Activated CD8-positive, alpha-beta T cell treated with anti-CD3 and anti-CD28 coated beads for 36 hours (primary cell): Measurements from ENCODE around the gene MRPL36. TPM values are rescaled to one million over a fixed set of nuclear protein-coding genes. Genes with fewer than 3 reads are reported as not detected.

ENCODE experiments used
- ATAC-seq: fragments of 200-7000 bp; cut with Tn5 transposase; one replicate; pipeline ENCODE4 v1.10.0; 2021; ENCODE audit warnings: mild to moderate bottlenecking, moderate library complexity
- CTCF ChIA-PET: fragments of 350-600 bp; sonication (Branson Sonifier 250); formaldehyde crosslinking; loops from one replicate; lab custom pipeline; 2021; ENCODE audit warnings: antibody characterized with exemption; lab: Charles Lee
- POLR2A ChIA-PET: fragments of 350-600 bp; sonication (Branson Sonifier 250); formaldehyde crosslinking; loops from one replicate; lab custom pipeline; 2021; ENCODE audit warnings: antibody characterized with exemption; lab: Charles Lee
- DNase-seq: peaks from one replicate; pipeline ENCODE4 v3.0.0-alpha.2; 2020
- H3K27ac Mint-ChIP-seq: one replicate; pipeline ENCODE4 v1.8.0; 2021; ENCODE audit warnings: mild to moderate bottlenecking, mixed read lengths
- H3K27me3 Mint-ChIP-seq: one replicate; pipeline ENCODE4 v1.8.0; 2021; ENCODE audit warnings: mixed read lengths
- H3K36me3 Mint-ChIP-seq: one replicate; pipeline ENCODE4 v1.8.0; 2021; ENCODE audit warnings: low read depth, mixed read lengths
- H3K4me1 Mint-ChIP-seq: one replicate; pipeline ENCODE4 v1.8.0; 2021; ENCODE audit warnings: low read depth, mixed read lengths
- H3K4me3 Mint-ChIP-seq: one replicate; pipeline ENCODE4 v1.8.0; 2021; ENCODE audit warnings: mild to moderate bottlenecking, moderate library complexity, mixed read lengths
- H3K9me3 Mint-ChIP-seq: one replicate; pipeline ENCODE4 v1.8.0; 2021; ENCODE audit warnings: mixed read lengths
- CTCF ChIP-seq: fragments of 200-600 bp; IDR thresholded peaks from one replicate; pipeline ENCODE4 v1.8.0; 2022; ENCODE audit warnings: antibody characterized with exemption, mild to moderate bottlenecking
- intact Hi-C: fragments of 100-400 bp; cut with micrococcal nuclease; formaldehyde crosslinking; loops from one replicate; pipeline ENCODE4 v1.10.0; 2022
- total RNA-seq, 2 experiments: library from RNA; stranded (reverse); gene quantifications; one replicate each; pipeline ENCODE4 v1.2.3, GENCODE V29; 2021

MRPL36 gene
- total RNA-seq, 2 experiments from 2014 or later, result 80.1 to 87.2 TPM

DNA sequence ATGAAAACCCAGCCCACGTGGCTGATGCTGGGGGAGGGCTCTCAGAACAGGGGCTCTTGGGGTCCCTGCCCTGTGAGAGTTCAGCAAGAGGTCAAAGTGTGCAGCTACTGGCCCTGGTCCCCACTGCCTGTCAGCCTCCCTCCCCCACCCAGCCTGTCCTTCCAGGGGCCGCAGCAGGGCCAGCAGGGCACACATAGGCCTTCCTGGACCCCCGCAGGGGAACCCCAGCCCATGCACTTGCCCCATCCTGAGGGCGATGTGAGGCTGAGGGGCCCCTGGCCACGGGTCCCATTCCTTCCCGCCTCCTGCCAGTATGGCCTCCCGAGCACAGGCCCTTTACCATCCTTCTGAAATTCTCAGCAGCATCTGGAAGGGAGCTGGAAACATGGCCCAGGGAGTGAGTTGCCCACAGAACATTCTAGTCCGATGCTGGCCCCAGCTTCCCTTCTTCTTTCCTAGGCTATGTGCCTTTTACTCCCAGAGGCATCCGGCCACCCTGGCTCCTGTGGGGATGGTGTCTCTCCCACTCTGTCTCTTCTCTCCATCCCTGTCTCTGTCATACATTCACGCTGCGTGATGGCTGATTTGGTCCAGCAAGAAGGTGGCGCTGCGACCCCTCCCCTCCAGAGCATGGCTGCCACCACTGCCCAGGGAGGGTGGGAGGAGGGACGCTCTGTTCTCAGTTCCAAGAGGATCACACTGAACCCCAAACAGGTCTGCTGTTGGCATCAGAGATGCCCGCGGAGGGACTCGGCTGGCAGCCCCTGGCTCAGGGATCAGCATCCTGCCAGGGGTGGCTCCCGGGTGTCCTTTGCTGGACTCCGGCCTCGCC, 19.6 kb downstream of the MRPL36 start:
- DNase-seq (no peak), ATAC-seq (no peak)
- Mint-ChIP-seq H3K9me3 (no peaks in the 10 kb centered on the region), H3K4me3 (no peak overlapping the region), H3K36me3 (no peaks in the 10 kb centered on the region), H3K4me1 (peaks cover 19% of the 10 kb centered on the region), H3K27me3 (no peaks in the 10 kb centered on the region), H3K27ac (no peak overlapping the region)
- ChIA-PET CTCF (no interaction called here), POLR2A (no interaction called here)
- TF ChIP-seq CTCF, result no peak
- intact Hi-C loops, result no loop called here

DNA sequence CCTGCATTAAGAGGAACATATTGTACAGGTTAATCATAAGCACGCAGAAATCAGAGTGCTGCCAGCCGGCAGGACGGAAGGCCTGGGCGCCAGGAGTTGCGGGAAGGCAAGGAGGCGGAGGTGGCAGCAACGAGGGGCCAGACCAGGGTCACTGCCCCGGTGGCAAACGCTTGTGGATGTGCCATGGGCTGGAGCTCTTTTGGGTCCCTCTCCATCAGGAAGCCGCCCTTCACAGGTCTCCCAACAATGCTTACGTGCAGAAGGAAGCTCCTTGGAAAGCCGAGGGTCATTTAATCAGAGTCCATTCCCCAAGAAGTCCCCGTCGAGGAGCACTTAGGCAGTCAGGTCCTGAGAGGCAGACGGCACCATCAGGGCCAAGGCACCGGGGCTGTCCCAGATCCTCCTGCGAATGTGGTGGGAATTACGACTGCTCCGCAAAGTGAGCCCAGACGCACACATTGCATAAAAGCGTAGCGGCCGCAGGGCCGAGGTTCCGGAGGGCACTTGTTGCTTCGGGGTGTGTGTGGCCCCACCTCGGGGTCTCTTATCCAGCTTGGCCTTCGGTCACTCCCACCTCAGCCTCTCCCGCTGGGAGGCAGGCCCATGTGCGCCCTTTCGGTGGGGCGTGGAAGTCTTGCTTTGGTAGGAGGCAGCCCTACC, 20.5 kb downstream of the MRPL36 start:
- ChIA-PET POLR2A (interaction anchor here (0.6 kb wide), 1 partner anchor 412 kb away, joined by 3 read pairs; no protein-coding TSS in a partner anchor), CTCF (no interaction called here)
- no peak for TF ChIP-seq CTCF
- intact Hi-C loops, result no loop called here
- H3K27me3 Mint-ChIP-seq, result no peaks in the 10 kb centered on the region
- no peak overlapping the region for H3K27ac Mint-ChIP-seq
- ATAC-seq (no peak), DNase-seq (no peak)
- H3K36me3 Mint-ChIP-seq, result no peaks in the 10 kb centered on the region
- no peaks in the 10 kb centered on the region for H3K9me3 Mint-ChIP-seq
- H3K4me3 Mint-ChIP-seq, result no peak overlapping the region
- H3K4me1 Mint-ChIP-seq, result peaks cover 12% of the 10 kb centered on the region

GRCh38 chr5:1778138-1779020, 21.3 kb downstream of the MRPL36 start:
- POLR2A ChIA-PET, result interaction anchor here (0.6 to 1.0 kb wide), 2 partner anchors 20 to 411 kb away, joined by 3 read pairs; no protein-coding TSS in a partner anchor
- ATAC-seq, result no peak
- intact Hi-C loops, result no loop called here
- no peak for DNase-seq
- TF ChIP-seq CTCF, result no peak
- Mint-ChIP-seq H3K27ac (no peak overlapping the region), H3K9me3 (no peaks in the 10 kb centered on the region), H3K4me1 (peaks cover 9% of the 10 kb centered on the region), H3K36me3 (no peaks in the 10 kb centered on the region), H3K4me3 (no peak overlapping the region), H3K27me3 (no peaks in the 10 kb centered on the region)
- CTCF ChIA-PET, result no interaction called here

DNA sequence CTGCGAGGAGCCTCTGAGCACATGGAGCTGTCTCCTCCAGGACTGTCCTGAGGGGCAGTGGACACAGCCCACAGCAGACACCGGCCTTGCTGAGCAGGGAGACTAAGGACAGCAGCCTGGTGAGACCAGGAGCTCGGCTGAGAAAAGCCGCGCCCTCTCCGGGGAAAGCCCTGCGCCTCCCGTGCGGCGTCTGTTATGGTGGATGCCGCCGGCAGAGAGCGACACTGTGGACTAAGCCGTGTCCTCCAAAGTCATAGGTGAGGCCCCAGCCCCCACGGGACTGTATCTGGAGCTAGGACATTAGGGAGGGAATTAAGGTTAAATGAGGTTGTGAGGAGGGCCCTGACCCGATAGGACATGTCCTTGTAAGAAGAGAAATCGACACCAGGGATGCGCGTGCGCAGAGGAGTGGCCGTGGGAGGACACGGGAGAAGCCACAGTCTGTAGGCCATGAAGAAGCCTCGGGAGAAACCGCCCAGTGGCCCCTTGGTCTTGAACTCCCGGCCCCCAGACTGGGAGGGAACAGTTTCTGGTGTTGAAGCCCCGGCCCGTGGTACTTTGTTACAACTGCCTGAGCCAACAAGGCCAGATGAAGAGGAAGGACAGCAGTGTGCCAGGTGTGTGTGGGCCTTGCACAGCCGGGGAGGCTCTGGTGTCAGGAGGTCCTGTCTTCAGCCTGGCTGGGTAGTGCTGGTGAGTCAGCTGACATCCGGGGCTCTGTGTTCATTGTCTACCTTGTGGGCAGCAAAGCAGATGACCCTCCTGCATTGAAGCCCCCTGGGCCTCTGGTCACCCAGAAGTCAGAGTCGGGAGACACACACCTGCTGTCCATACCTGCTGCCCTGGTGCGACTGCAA, 22.1 kb downstream of the MRPL36 start:
- intact Hi-C loops, result no loop called here
- POLR2A ChIA-PET, result interaction anchor here (1.0 to 1.1 kb wide), 2 partner anchors 13 to 21 kb away, joined by 3 read pairs; no protein-coding TSS in a partner anchor
- Mint-ChIP-seq H3K36me3 (no peaks in the 10 kb centered on the region), H3K9me3 (no peaks in the 10 kb centered on the region), H3K4me1 (peaks cover 3% of the 10 kb centered on the region), H3K27ac (no peak overlapping the region), H3K27me3 (no peaks in the 10 kb centered on the region), H3K4me3 (no peak overlapping the region)
- CTCF ChIA-PET, result interaction anchor here (1.0 kb wide), 1 partner anchor 41 kb away, joined by 3 read pairs; no protein-coding TSS in a partner anchor
- ATAC-seq (no peak), DNase-seq (no peak)
- TF ChIP-seq CTCF, result no peak
